Esophagus squamous epithelium (tissue), 4 donors: ENCODE results near the gene UTP20.

Source experiments
- CTCF ChIP-seq, 6 experiments: fragments of 450-650 bp in 4 of 6; fragments of 200-600 bp in 2 of 6; sonication (generic) in 2 of 6; IDR thresholded peaks; one replicate each; pipeline ENCODE4 v1.5.1; 2016 to 2019; ENCODE audit warnings: antibody characterized with exemption in 6 of 6, mild to moderate bottlenecking in 4 of 6, moderate library complexity in 4 of 6
- POLR2A ChIP-seq, 4 donors: fragments of 450-650 bp; IDR thresholded peaks; one replicate each; pipeline ENCODE4 v1.6.1; 2017; ENCODE audit warnings: antibody characterized with exemption in 4 of 4, mild to moderate bottlenecking in 4 of 4, moderate library complexity in 3 of 4

GRCh38 chr12:101343893-101344292, 64.0 kb downstream of the UTP20 start:
- TF ChIP-seq POLR2A (IDR thresholded peaks at IDR 0.05) (no peak), CTCF (IDR thresholded peaks at IDR 0.05) (no peak)
